Memory B cell (primary cell): Measurements from ENCODE around the gene CAMK2N2.
A peak's percentile ranks its signal among the peaks of the same experiment; 100 is the strongest.
"Not testable (repeated sequence)": the region's sequence is repeated elsewhere in the genome, so short reads cannot be mapped to it uniquely, and the experiment has no call there.

Experiments used
- ATAC-seq: fragments of 150-1000 bp; cut with Tn5 transposase; 2 replicates; pipeline ENCODE4 v1.10.0; 2021; ENCODE audit warnings: low read depth, mild to moderate bottlenecking, moderate library complexity
- DNase-seq, 2 donors: peaks; one replicate each; pipeline ENCODE4 v3.0.0; 2022; ENCODE audit warnings: low spot score in 2 of 2
- H3K27ac Mint-ChIP-seq: one replicate; pipeline ENCODE4 v1.8.0; 2022; ENCODE audit warnings: mild to moderate bottlenecking, moderate library complexity, mixed read lengths
- H3K27me3 Mint-ChIP-seq: one replicate; pipeline ENCODE4 v1.8.0; 2022; ENCODE audit warnings: mixed read lengths
- H3K36me3 Mint-ChIP-seq: one replicate; pipeline ENCODE4 v1.8.0; 2022; ENCODE audit warnings: mild to moderate bottlenecking, mixed read lengths
- H3K4me1 Mint-ChIP-seq: one replicate; pipeline ENCODE4 v1.8.0; 2022; ENCODE audit warnings: mixed read lengths
- H3K4me3 Mint-ChIP-seq: one replicate; pipeline ENCODE4 v1.8.0; 2022; ENCODE audit warnings: mild to moderate bottlenecking, moderate library complexity, mixed read lengths
- H3K9me3 Mint-ChIP-seq: one replicate; pipeline ENCODE4 v1.8.0; 2022; ENCODE audit warnings: mixed read lengths

Gene CAMK2N2

DNA sequence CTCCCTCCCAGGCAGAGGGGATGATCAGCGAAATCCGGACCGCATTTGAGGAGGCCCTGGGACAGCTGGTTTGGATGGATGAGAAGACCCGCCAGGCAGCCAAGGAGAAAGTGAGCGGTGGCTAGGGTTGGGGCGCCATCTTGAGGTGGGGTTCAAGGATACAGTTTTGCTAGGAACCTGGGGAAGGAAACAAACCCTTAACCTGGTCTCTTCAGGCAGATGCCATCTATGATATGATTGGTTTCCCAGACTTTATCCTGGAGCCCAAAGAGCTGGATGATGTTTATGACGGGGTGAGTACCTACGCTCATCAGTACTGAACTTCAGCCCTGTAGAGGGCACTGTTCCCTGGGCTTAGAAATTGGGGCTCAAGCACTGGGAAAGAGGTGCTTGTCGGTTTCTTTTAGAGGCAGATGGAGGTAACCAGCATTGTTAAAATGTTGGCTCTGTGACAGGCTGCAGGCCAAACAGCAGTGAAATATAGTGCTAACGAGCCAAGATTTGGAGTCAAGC is 28.1 kb upstream of the CAMK2N2 start:
- no peaks in the 10 kb centered on the region for H3K4me1 Mint-ChIP-seq
- DNase-seq: peak; percentile 32 to 34
- peak; percentile 74 for ATAC-seq
- peaks cover 16% of the 10 kb centered on the region for H3K27me3 Mint-ChIP-seq
- no peaks in the 10 kb centered on the region for H3K9me3 Mint-ChIP-seq
- H3K36me3 Mint-ChIP-seq: no peaks in the 10 kb centered on the region
- H3K4me3 Mint-ChIP-seq: no peak overlapping the region
- no peak overlapping the region for H3K27ac Mint-ChIP-seq

DNA sequence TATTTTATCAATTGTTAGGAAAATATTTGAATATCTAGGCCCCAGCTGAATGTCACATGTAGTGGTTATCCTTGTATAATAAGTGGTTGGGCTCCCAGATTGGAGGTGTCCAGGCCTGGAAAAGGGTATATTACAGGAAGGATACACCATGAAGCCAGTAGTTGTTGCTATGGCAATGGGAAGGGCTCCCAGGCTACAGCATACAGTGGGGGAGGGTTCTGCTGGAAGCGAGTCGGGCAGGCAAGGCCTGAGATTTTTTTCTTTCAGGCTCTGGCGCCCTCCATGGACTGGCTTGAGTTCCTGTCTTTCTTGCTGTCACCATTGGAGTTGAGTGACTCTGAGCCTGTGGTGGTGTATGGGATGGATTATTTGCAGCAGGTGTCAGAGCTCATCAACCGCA is 23.3 kb upstream of the CAMK2N2 start:
- H3K27ac Mint-ChIP-seq: no peak overlapping the region
- ATAC-seq (no peak), DNase-seq (no peak)
- H3K4me1 Mint-ChIP-seq: no peaks in the 10 kb centered on the region
- H3K27me3 Mint-ChIP-seq: peaks cover 21% of the 10 kb centered on the region
- no peaks in the 10 kb centered on the region for H3K9me3 Mint-ChIP-seq
- H3K4me3 Mint-ChIP-seq: no peak overlapping the region
- no peaks in the 10 kb centered on the region for H3K36me3 Mint-ChIP-seq

DNA sequence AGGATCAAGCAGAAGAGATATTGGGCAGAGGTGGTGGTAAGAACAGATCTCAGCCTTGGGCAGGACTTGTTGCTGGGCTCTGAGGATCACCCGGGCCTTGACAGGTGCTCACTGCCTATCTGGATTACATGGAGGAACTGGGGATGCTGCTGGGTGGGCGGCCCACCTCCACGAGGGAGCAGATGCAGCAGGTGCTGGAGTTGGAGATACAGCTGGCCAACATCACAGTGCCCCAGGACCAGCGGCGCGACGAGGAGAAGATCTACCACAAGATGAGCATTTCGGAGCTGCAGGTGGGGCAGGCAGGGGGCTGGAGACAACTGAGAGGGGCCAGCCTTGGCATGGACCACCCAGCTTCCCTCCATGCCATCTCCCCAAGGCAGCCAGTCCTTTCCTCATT is 22.3 kb upstream of the CAMK2N2 start:
- H3K9me3 Mint-ChIP-seq: no peaks in the 10 kb centered on the region
- peaks cover 23% of the 10 kb centered on the region for H3K27me3 Mint-ChIP-seq
- no peak for DNase-seq
- no peak overlapping the region for H3K27ac Mint-ChIP-seq
- H3K4me1 Mint-ChIP-seq: no peaks in the 10 kb centered on the region
- H3K4me3 Mint-ChIP-seq: no peak overlapping the region
- no peaks in the 10 kb centered on the region for H3K36me3 Mint-ChIP-seq
- ATAC-seq: no peak

DNA sequence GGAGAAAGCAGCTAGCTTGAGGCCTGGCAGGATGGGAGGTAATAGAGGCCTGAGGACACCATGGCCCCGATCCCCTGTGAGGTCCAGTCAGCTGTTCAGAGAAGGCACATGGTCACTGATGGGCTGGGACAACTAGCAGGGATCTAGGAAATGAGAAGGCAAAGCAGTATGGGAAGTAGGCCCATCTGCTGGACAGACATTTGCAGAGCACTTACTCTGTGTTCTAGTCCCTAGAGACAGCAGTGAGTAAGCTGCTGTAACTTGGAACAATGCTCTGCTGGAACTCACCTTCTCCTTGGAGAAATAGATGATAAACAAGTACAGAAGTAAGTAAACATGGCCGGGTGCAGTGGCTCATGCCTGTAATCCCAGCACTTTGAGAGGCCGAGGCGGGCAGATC is 21.6 kb upstream of the CAMK2N2 start:
- peaks cover 26% of the 10 kb centered on the region for H3K27me3 Mint-ChIP-seq

DNA sequence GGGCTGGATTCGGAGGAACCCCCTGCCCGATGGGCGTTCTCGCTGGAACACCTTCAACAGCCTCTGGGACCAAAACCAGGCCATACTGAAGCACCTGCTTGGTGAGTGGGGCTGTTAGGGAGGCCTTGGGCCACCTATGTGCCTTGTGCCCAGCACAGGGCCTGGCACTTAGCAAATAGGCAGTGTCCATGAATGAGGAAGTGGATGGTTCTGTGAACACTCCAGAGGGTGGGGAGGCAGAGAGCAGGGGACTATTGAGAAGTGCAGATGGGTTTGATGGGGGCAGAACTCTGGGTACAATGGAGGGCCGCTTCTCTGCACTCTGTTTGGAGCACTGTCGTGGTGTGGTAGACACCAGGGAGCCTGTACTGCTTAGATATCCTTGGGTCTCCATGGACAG is 16.0 kb upstream of the CAMK2N2 start:
- no peak overlapping the region for H3K4me3 Mint-ChIP-seq
- no peak for ATAC-seq

More for the DNA sequence above, 21.6 kb upstream of the CAMK2N2 start:
- H3K36me3 Mint-ChIP-seq: no peaks in the 10 kb centered on the region
- ATAC-seq (no peak), DNase-seq (no peak)
- H3K4me1 Mint-ChIP-seq: no peaks in the 10 kb centered on the region
- no peaks in the 10 kb centered on the region for H3K9me3 Mint-ChIP-seq
- H3K4me3 Mint-ChIP-seq: no peak overlapping the region
- H3K27ac Mint-ChIP-seq: no peak overlapping the region

DNA sequence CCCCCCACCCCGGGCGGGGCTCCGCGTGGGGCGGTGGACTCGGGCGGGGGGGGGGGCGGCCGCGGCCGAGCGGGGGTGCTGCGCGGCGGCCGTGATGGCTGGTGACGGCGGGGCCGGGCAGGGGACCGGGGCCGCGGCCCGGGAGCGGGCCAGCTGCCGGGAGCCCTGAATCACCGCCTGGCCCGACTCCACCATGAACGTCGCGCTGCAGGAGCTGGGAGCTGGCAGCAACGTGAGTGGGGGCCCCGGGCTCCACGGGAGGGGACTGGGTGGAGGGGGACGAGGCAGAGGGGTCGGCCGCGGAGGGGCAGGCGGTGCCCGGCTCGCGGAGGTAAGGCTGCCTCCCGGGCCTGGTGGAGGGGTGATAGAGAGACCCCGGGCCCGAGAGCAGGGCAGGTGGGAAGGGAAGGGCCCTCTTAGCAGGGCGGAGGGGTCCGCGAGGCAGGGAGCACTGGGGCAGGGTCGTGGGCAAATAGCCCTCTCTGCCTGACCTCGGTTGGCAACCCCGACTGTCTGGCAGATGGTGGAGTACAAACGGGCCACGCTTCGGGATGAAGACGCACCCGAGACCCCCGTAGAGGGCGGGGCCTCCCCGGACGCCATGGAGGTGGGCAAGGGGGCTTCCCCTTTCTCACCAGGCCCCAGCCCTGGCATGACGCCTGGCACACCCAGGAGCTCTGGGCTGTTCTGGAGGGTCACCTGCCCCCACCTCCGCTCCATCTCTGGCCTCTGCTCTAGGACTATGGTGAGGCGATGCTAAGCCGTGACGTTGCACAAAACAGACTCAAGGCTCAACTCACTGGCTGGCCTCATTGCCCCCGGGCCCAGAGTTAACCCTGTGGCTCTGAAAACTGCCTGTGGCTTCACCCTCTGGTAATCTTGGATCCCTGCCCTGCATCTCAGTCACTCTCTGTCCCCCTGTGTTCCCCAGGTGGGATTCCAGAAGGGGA is 14.9 kb upstream of the CAMK2N2 start, which contains the start of gene ECE2:
ECE2 (plus strand) TSS at position 62 of the 950 bp plus-strand sequence; CDS start at position 194, 132 bp downstream.
- Mint-ChIP-seq H3K27ac (no peak within 1 kb of the TSS), H3K27me3 (peaks cover 27% of the 10 kb centered on the region), H3K9me3 (peaks cover 2% of the 10 kb centered on the region), H3K36me3 (peaks cover 2% of the 10 kb centered on the region), H3K4me1 (peaks cover 5% of the 10 kb centered on the region), H3K4me3 (peak within 1 kb of the TSS; percentile 16)
- ATAC-seq: no peak
- DNase-seq: no peak

More for the DNA sequence above, 16.0 kb upstream of the CAMK2N2 start:
- Mint-ChIP-seq H3K9me3 (no peaks in the 10 kb centered on the region), H3K27me3 (peaks cover 30% of the 10 kb centered on the region), H3K36me3 (no peaks in the 10 kb centered on the region), H3K4me1 (peaks cover 5% of the 10 kb centered on the region), H3K27ac (no peak overlapping the region)
- DNase-seq: no peak

DNA sequence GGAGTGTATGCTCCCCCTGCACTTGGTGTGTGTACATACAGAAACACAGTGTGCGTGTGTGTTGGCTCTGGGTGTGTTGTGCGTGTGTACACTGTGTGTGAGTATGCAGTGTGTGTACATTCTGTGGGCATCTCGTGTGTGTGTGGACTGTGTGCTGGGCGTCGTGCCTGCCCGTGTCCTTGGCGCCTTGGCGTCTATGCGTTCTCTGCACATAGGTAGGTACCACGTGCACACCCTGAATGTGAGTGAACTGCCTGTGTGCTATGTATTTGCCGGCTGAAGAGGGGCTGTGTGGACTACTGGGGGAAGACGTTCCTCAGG is 14.0 kb upstream of the CAMK2N2 start:
- ATAC-seq: no peak
- peaks cover 27% of the 10 kb centered on the region for H3K27me3 Mint-ChIP-seq
- no peak for DNase-seq
- H3K27ac Mint-ChIP-seq: no peak overlapping the region
- peaks cover 5% of the 10 kb centered on the region for H3K4me1 Mint-ChIP-seq
- H3K4me3 Mint-ChIP-seq: peak overlapping the region; percentile 16
- peaks cover 2% of the 10 kb centered on the region for H3K9me3 Mint-ChIP-seq
- H3K36me3 Mint-ChIP-seq: peaks cover 2% of the 10 kb centered on the region

DNA sequence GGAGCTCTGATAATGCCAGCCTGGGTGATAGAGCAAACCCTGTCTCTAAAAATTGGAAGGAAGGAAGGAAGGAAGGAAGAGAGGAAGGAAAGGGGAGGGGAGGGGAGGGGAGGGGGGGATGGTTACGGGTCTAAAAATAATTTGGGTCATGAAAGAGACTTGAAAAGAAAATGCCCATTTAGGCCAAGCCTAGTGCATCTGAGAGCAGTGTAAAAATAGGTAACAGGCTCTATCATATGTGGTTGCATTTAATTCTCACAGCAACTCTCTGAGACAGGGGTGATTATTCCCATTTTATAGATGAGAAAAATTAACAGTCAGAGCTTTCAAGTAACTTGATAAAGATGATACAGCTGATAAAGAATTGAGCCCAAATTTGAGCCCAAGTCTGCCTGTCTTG is 10.9 kb upstream of the CAMK2N2 start:
- no peak overlapping the region for H3K4me3 Mint-ChIP-seq
- H3K27me3 Mint-ChIP-seq: peaks cover 18% of the 10 kb centered on the region
- H3K9me3 Mint-ChIP-seq: peaks cover 4% of the 10 kb centered on the region
- H3K36me3 Mint-ChIP-seq: peaks cover 3% of the 10 kb centered on the region
- H3K4me1 Mint-ChIP-seq: peaks cover 5% of the 10 kb centered on the region
- DNase-seq (no peak), ATAC-seq (no peak)
- no peak overlapping the region for H3K27ac Mint-ChIP-seq

DNA sequence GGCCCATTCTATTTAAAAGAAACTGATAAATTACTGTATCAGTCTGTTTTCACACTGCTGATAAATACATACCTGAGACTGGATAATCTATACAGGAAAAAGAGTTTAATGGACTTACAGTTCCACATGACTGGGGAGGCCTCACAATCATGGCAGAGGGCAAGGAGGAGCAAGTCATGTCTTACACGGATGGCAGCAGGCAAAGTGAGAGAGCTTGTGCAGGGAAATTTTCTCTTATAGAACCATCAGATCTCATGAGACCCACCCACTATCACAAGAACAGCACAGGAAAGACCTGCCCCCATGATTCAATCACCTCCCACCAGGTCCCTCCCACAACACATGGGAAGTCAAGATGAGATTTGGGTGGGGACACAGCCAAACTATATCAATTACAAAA is 5.9 kb upstream of the CAMK2N2 start:
- ATAC-seq, DNase-seq, H3K4me1 Mint-ChIP-seq, H3K9me3 Mint-ChIP-seq, H3K4me3 Mint-ChIP-seq, H3K36me3 Mint-ChIP-seq, H3K27ac Mint-ChIP-seq: not testable (repeated sequence)
- H3K27me3 Mint-ChIP-seq: peaks cover 17% of the 10 kb centered on the region

DNA sequence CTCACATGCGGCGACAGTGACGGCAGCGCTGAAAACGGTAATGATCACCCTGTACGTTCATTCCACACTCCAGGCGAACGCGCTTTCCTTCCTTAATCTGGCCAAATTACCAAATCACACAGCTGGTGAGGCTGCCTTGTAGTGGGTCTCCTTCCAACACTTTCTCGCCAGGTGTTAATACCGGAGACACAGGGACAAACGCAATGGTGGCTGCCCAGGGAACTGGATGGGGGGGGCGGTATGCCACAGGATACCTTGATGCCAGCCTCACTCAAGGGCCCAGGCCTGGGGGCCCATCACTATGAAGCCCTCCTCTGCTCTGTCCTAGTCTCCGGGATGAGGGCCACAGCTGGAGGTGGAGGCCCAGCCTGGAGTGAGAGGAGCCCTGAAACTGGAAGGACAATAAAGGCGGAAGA is 1.4 kb upstream of the CAMK2N2 start:
- Mint-ChIP-seq H3K27me3 (peaks cover 32% of the 10 kb centered on the region), H3K9me3 (peaks cover 4% of the 10 kb centered on the region), H3K4me1 (peaks cover 19% of the 10 kb centered on the region), H3K4me3 (peak overlapping the region; percentile 27), H3K36me3 (peaks cover 9% of the 10 kb centered on the region), H3K27ac (no peak overlapping the region)
- DNase-seq (no peak), ATAC-seq (no peak)

DNA sequence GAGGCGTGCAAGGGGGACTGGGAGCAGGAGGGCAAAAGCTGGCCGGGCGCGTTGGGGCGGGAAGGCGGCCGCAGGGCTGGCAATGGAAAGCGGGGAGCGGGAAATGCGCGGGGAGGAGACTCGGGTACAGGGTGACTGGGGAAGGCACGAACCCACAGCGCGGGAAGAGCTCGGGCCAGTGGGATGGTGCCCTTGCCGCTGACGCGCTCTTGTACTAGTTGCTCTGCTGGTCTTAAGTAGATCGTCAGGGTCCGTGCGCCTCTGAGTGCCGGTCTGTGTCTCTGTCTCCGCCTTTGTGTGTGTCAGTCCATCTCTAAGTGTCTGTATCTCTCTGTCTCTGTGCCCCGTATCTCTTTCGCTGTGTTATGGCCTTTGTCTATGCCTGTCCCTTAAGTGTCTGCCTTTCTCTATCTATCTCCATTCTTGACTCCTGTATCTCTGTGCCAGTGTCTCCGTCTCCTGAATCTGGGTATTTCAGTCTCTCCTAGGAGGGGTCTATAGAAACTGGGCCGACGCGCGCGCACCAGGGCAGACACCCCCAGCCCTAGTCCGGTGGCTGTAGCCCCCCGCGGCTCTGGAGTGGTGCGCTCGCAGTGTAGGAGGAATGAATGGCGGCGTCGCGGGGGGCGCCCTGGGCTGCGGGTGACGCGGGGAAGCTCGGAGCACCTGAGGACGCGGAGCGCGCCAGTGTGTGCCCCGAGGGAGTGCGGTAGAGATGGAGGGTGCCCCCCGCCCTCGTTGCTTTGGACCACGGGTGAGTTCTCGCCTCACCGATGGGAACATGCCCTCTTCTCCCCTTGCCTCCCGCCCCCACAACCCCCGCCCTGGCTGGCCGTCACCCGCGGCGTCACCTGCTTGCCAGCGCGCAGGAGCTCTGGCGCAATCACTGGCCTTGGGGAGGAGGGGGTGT is 756 bp upstream of the CAMK2N2 start:
- Mint-ChIP-seq H3K36me3 (peaks cover 6% of the 10 kb centered on the region), H3K4me3 (peak overlapping the region; percentile 74), H3K4me1 (peaks cover 19% of the 10 kb centered on the region), H3K9me3 (peaks cover under 1% of the 10 kb centered on the region), H3K27ac (no peak overlapping the region), H3K27me3 (peaks cover 29% of the 10 kb centered on the region)
- peak; percentile 6 for ATAC-seq
- no peak for DNase-seq

DNA sequence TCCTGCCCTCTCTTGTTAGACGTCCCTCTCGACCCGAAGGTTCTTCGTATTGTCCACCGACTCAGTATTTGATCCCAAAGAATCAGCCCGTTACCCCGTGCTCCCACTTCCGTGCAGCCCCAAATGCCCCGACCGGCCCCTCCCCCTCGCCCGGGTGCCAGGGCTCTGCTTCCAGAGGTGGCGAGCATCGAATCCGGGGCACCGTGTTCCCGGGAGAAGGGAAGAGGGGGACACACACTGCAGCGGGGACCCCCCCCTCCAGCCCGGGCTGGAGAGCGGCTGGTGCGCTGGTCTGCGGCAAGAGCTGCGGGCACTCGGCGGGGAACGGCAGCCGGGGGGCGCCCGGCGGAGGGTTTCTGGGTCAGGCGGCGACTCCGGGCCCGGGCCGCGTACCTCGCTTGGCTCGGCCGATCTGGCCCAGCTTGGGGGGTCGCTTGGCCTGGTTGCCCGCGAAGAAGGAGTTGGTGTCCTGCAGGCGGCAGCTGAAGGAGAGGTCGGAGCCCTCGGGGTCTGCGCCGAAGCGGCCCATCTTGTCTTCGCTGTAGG is 556 bp downstream of the CAMK2N2 start:
- Mint-ChIP-seq H3K4me3 (peak overlapping the region; percentile 77), H3K27me3 (peaks cover 26% of the 10 kb centered on the region), H3K9me3 (no peaks in the 10 kb centered on the region), H3K36me3 (peaks cover 6% of the 10 kb centered on the region), H3K4me1 (peaks cover 19% of the 10 kb centered on the region), H3K27ac (no peak overlapping the region)
- ATAC-seq: no peak
- DNase-seq: no peak

DNA sequence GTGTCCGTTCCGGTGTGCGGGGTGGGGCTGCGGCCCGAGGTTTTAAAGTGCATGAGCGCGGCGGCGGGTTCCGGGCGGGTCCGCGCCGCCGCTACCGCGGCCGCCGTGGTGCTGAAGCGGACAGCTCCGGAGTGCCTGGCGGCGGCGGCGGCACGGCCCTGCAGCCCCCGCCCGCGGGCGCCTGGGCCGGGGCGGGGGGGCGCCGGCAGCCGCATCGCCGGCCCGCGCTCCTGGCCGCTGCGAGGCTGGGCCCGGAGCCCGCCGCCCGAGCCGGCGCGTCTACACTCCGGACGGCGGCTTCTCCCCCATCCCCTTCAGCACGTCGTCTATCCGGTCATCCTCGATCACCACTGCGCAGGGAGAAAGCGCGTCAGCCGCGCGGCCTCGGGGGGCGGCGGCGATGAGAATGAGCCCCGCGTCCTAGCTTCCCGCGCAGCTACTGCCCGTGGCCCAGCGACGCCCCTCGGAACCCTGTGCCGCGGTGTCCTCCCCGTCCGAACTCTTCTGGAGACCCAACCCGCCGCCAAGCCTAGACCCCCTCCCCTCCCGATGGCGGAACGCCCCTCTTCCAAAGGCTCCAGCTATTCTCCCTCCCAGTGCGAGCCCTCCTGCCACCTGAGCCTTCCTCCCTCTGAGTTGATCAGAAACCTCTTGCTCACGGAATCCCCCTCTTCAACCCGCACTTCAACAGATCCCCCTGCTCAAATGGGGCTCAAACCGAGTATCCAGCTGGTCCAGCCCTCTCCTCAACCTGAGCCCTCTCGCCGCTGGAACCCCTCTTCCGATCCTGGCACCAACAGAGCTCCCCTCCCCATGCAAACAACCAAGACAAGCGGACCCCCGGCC is 1.3 kb downstream of the CAMK2N2 start:
- ATAC-seq (peak; percentile 62), DNase-seq (peak in 1 of 2 donors; percentile 50)
- H3K9me3 Mint-ChIP-seq: no peaks in the 10 kb centered on the region
- H3K27me3 Mint-ChIP-seq: peaks cover 26% of the 10 kb centered on the region
- H3K36me3 Mint-ChIP-seq: peaks cover 6% of the 10 kb centered on the region
- H3K27ac Mint-ChIP-seq: no peak overlapping the region
- peak overlapping the region; percentile 77 for H3K4me3 Mint-ChIP-seq
- peaks cover 19% of the 10 kb centered on the region for H3K4me1 Mint-ChIP-seq
